NT2/D1 (cell line): ENCODE measurements around the gene FBXL13.

Experiments used
- YY1 ChIP-seq: IDR thresholded peaks from 2 replicates; pipeline ENCODE4 v1.6.1; 2011; ENCODE audit not compliant: insufficient read length, insufficient read depth
- ZNF274 ChIP-seq: IDR thresholded peaks from 2 replicates; pipeline ENCODE4 v1.6.1; 2011; ENCODE audit warnings: mild to moderate bottlenecking, low read depth, low read length

- no peak for TF ChIP-seq YY1
- TF ChIP-seq ZNF274 = no peak
Observed at GRCh38 chr7:103063895-103064294, 10.7 kb downstream of the FBXL13 start.
